Neural crest cell (in vitro differentiated cells): Measurements from ENCODE around the gene LRRC10. TPM values are rescaled to one million over a fixed set of nuclear protein-coding genes. Genes with fewer than 3 reads are reported as not detected.
A peak's percentile ranks its signal among the peaks of the same experiment; 100 is the strongest.

Experiments
- DNase-seq: peaks from one replicate; pipeline ENCODE4 v3.0.0; 2021; ENCODE audit warnings: low read depth, mixed read lengths, low spot score
- H3K27ac Mint-ChIP-seq: one replicate; pipeline ENCODE4 v1.8.0; 2021; ENCODE audit warnings: mild to moderate bottlenecking, mixed read lengths; ENCODE audit not compliant: unreplicated experiment
- H3K27me3 Mint-ChIP-seq: 2 replicates; pipeline ENCODE4 v1.8.0; 2021; ENCODE audit warnings: low read depth, mild to moderate bottlenecking, mixed read lengths
- H3K36me3 Mint-ChIP-seq: 2 replicates; pipeline ENCODE4 v1.8.0; 2021; ENCODE audit warnings: low read depth, mild to moderate bottlenecking, mixed read lengths
- H3K4me1 Mint-ChIP-seq: 2 replicates; pipeline ENCODE4 v1.8.0; 2021; ENCODE audit warnings: mixed read lengths
- H3K4me3 Mint-ChIP-seq: one replicate; pipeline ENCODE4 v1.8.0; 2021; ENCODE audit warnings: mild to moderate bottlenecking, mixed read lengths
- H3K9me3 Mint-ChIP-seq: 2 replicates; pipeline ENCODE4 v1.8.0; 2021; ENCODE audit warnings: mixed read lengths
- CTCF ChIP-seq: fragments of 200-600 bp; sonication (generic); conservative IDR thresholded peaks from 2 replicates; pipeline ENCODE4 v1.5.0; 2021; ENCODE audit warnings: antibody characterized with exemption, mild to moderate bottlenecking
- long read RNA-seq: library from polyadenylated mRNA; unstranded; transcript quantifications from one replicate; pipeline ENCODE4 v2.0.0, GENCODE V29; 2020
- total RNA-seq: library from RNA; stranded (reverse); gene quantifications from 2 replicates; pipeline ENCODE4 v1.2.1, GENCODE V29; 2021

The LRRC10 gene
- total RNA-seq = not detected in 2 replicates
- long read RNA-seq = 0 reads

GRCh38 chr12:69610729-69611128, at the start of gene LRRC10:
TSS of gene LRRC10 (minus strand) at chr12:69610907. CDS start at chr12:69610838, 69 bp downstream.
- DNase-seq = no peak
- H3K36me3 Mint-ChIP-seq = no peaks in the 10 kb centered on the region

GRCh38 chr12:69660164-69660863, 49.6 kb upstream of the LRRC10 start:
- Mint-ChIP-seq H3K27ac (no peak overlapping the region), H3K27me3 (no peaks in the 10 kb centered on the region), H3K9me3 (no peaks in the 10 kb centered on the region), H3K4me3 (no peak overlapping the region), H3K4me1 (peaks cover 33% of the 10 kb centered on the region), H3K36me3 (no peaks in the 10 kb centered on the region)
- TF ChIP-seq CTCF = no peak
- no peak for DNase-seq

More at GRCh38 chr12:69610729-69611128, at the start of gene LRRC10:
- Mint-ChIP-seq H3K27me3 (peaks cover 3% of the 10 kb centered on the region), H3K4me1 (no peaks in the 10 kb centered on the region), H3K9me3 (no peaks in the 10 kb centered on the region), H3K4me3 (no peak within 1 kb of the TSS), H3K27ac (no peak within 1 kb of the TSS)
- no peak for TF ChIP-seq CTCF

GRCh38 chr12:69658203-69658602, 47.5 kb upstream of the LRRC10 start:
- DNase-seq = no peak
- no peak overlapping the region for H3K4me3 Mint-ChIP-seq
- H3K36me3 Mint-ChIP-seq = no peaks in the 10 kb centered on the region
- no peak for TF ChIP-seq CTCF
- no peaks in the 10 kb centered on the region for H3K9me3 Mint-ChIP-seq
- peaks cover 20% of the 10 kb centered on the region for H3K4me1 Mint-ChIP-seq
- no peaks in the 10 kb centered on the region for H3K27me3 Mint-ChIP-seq
- peak overlapping the region; percentile 24 for H3K27ac Mint-ChIP-seq

- TF ChIP-seq CTCF = no peak
- DNase-seq = no peak
- Mint-ChIP-seq H3K9me3 (no peaks in the 10 kb centered on the region), H3K27me3 (no peaks in the 10 kb centered on the region), H3K36me3 (no peaks in the 10 kb centered on the region), H3K27ac (peak overlapping the region; percentile 91), H3K4me1 (peaks cover 15% of the 10 kb centered on the region), H3K4me3 (no peak overlapping the region)
These were observed 46.9 kb upstream of the LRRC10 start for GRCh38 chr12:69657376-69658137.

GRCh38 chr12:69655616-69656340, 45.1 kb upstream of the LRRC10 start:
- Mint-ChIP-seq H3K36me3 (no peaks in the 10 kb centered on the region), H3K4me3 (no peak overlapping the region), H3K27me3 (no peaks in the 10 kb centered on the region), H3K4me1 (peaks cover 17% of the 10 kb centered on the region), H3K9me3 (no peaks in the 10 kb centered on the region), H3K27ac (no peak overlapping the region)
- no peak for TF ChIP-seq CTCF
- no peak for DNase-seq
